GM18499 (cell line): Measurements from ENCODE around the gene TRMT1L.

Experiments
- ATAC-seq: cut with Tn5 transposase; IDR thresholded peaks from one replicate; pipeline ENCODE4 v1.9.1; 2021; ENCODE audit warnings: moderate number of reproducible peaks; ENCODE audit not compliant: insufficient read depth, unreplicated experiment

TRMT1L gene

GRCh38 chr1:185129708-185130107 is 27.0 kb downstream of the TRMT1L start:
- no peak for ATAC-seq

DNA sequence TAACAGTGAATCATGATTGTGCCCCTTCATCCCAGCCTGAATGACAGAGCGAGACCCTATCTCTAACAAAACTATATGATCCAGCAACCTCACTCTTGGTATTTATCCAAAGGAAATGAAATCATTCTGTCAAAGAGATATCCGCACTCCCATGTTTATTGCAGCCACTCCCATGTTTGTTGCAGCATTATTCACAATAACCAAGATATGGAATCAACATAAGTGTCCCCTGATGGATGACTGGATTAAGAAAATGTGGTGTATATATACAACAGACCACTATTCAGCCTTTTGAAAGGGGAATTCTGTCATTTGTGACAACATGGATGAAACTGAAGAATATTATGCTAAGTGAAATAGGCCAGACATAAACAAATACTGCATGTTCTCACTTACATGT is 44.4 kb downstream of the TRMT1L start:
- no peak for ATAC-seq

DNA sequence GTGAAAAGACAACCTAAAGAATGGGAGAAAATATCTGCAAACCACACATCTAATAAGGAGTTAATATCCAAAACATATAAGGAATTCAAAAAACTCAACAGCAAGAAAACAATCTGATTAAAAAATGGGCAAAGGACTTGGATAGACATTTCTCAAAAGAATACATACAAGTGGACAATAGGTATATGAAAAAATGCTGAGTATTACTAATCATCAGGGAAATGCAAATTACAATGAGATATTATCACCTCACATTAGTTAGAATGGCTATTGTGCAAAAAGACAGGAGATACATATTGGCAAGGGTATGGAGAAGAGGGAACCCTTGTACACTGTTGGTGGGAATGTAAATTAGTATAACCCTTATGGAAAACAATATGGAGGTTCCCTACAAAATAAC is 44.9 kb downstream of the TRMT1L start:
- no peak for ATAC-seq

DNA sequence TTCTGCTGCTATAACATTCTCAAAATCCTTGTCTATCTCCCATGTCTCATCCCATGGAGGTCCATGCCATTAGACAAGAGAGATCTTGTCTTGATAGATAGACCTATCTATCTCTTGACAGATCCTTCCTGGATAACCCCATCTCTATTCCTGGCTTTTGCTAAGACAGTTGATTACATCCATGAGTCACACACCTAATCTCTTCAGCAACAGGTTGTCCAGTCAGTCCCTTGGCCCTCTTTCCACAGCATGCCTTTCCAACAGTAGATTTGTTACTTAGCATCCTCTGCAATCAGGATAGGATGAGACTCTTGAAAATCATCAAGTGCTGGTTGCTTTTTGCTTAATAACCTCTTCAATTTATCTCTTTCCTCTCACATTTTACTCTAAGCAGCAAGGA is 46.6 kb downstream of the TRMT1L start:
- no peak for ATAC-seq

- no peak for ATAC-seq
These were observed 48.4 kb downstream of the TRMT1L start for GRCh38 chr1:185108321-185108720.

GRCh38 chr1:185105121-185105520 is 51.6 kb downstream of the TRMT1L start:
- ATAC-seq = no peak

- ATAC-seq = no peak
These were observed 52.7 kb downstream of the TRMT1L start for GRCh38 chr1:185104083-185104482.

DNA sequence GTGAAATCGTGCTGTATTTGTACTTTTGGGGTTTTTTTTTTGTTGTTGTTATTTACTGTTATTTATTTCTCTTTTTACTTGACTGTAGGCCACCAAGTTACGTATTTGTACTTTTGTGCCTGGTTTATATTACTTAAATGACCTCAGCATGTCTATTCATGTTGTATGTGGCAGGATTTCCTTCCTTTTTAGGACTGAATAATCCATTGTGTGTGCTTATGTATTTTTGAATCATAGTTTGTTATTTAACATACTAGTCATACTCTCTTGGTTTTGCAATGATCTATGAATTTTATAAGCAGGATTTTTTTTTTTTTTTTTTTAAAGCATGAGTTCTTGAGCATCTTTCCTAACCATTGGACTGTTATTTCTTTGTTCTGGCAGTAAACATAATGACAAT is 60.2 kb downstream of the TRMT1L start:
- ATAC-seq = no peak

DNA sequence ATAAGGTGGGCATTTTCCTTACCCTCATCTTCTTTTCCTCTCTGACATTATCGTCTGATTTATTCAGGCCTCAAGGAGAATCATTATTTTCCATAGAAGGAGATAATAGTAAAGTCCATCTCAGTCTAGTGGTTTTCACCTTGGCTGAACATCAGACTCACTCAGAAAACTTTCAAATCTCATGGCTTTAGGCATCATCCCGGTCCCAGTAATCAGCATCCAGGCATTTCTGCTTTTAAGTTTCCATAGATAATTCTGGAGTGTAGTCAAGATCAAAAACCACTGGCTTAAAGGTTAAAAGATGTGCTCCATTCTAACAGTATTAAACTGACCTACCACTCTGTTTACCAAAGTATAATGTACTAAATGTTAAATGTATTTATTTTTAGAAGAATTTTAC is 62.0 kb downstream of the TRMT1L start:
- no peak for ATAC-seq

DNA sequence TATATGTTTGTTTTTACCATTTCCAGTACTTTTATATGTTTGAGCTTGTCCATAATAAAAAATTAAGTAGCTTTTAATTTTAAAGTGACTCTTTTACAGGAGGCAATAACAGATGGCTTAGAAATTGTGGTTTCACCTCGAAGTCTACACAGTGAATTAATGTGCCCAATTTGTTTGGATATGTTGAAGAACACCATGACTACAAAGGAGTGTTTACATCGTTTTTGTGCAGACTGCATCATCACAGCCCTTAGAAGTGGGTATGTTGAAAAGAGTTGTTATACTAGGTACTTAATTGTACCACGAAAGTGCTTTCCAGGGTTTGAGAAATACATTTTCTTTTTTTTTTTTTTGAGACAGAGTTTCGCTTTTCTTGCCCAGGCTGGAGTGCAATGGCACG is 65.3 kb downstream of the TRMT1L start:
- ATAC-seq = no peak

- no peak for ATAC-seq
These were observed 69.0 kb downstream of the TRMT1L start for GRCh38 chr1:185087746-185088145.

DNA sequence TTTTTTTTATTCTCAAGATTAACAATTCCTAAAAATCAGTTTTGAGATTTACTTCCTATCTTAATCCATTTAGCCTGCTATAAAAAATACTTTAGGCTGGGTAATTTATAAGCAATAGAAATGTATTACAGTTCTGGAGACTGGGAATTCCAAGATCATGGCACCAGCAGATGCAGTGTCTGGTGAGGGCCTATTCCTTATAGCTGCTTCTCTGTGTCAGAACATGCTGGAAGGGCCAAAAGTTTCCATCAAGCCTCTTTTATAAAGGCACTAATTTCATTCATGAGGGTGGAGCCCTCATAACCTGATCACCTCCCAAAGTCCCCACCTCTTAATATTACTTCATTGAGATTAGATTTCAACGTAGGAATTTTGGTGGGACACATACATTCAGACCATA is 69.7 kb downstream of the TRMT1L start:
- ATAC-seq = no peak

GRCh38 chr1:185083818-185084217 is 72.9 kb downstream of the TRMT1L start:
- no peak for ATAC-seq

DNA sequence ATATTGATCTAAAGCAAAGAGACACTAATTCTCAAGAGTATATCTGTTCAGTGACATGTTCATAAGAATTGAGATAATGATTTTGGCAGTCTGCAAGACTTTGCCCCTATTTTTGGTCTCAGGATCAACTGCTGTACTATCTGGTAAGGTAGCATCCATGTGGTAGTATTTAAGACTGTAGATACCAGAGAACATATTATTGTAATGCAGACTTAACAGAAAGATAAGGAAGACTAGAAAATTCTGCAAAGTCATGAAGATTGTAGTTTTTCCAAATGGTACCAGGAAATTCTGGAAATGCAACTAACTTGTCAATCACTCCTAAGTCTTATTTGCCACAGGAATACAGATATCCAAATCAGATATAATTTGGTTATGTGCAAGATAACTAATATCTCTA is 76.3 kb downstream of the TRMT1L start:
- ATAC-seq = no peak

GRCh38 chr1:185077374-185077773 is 79.4 kb downstream of the TRMT1L start:
- ATAC-seq = no peak

DNA sequence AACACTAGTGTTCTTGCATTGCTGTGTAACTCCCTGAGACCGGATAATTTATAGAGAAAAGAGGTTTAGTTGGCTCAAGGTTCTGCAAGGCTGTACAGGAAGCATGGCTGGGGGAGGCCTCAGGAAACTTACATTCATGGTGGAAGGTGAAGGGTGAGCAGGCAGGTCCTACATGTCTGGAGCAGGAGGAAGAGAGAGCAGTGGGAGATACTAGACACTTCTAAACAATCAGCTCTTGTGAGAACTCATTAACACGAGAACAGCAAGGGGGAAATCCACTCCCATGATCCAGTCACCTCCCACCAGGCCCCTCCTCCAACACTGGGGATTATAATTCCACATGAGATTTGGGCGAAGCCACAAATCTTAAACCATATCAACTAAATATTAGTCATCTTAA is 81.3 kb downstream of the TRMT1L start:
- ATAC-seq = no peak

- ATAC-seq = no peak
These were observed 82.4 kb downstream of the TRMT1L start for GRCh38 chr1:185074307-185074706.

DNA sequence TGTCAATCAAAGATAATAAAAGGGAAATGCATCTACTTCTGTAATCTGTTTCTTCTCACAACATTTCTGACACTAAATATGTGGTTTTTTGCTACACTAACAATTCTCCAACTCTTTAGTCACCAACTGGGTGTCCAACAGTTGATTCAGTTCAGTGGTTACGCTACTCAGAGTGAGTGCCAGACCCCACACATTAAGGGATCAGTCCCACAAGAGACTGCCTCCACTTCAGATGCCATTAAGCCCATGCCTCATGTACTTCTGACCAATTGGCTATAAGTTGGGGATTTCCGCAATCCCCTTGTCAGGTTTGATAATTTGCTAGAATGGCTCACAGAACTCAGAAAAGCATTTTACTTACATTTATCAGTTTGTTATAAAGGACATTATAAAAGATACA is 83.0 kb downstream of the TRMT1L start:
- no peak for ATAC-seq

- no peak for ATAC-seq
These were observed 86.7 kb downstream of the TRMT1L start for GRCh38 chr1:185070051-185070450.

GRCh38 chr1:185069202-185069772 is 87.5 kb downstream of the TRMT1L start:
- no peak for ATAC-seq

- ATAC-seq = no peak
These were observed 88.4 kb downstream of the TRMT1L start for GRCh38 chr1:185068341-185068740.
